ENCODE measurements around the gene SPARCL1. TPM values are rescaled to one million over a fixed set of nuclear protein-coding genes. Genes with fewer than 3 reads are reported as not detected.

SPARCL1 gene
- total and polyA plus RNA-seq, 2 experiments from 2014 or later: not detected

DNA sequence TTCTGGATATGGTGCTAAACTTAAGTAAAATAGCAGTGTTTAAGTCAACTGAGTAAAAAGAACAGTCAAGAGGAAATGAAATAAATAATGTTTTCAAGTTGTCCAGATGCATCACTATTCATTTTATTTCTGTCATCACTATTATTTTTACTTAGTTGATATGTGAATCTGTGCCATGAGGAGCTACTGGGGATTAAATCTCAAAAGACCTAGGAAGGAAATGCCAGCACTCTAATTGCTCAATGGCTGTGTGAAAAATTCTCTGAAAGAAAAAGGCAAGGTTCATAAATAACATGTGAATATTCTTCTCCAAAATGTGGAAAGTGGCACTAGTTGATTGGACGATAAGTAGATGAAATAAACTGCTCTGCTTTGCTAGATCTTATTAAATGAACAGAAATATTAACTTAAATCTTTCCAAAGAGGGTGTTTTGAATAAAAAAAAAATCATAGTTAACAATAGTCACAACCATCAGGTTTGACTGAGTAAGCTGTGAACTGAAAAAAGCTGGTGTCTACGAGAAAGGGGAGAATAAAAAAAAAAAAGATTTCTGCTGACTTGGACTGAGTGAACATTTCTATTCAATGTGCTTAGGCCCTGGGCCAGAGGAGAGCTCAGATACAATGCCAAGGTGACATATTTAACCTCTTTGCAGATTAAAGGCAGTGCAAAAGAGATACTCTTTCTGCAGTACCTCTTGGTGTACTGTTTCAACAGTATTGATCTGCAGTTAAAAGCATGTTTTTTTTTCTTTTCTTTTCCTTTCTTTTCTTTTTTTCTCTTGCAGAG is 1.6 kb downstream of the SPARCL1 start:
- no peak for DNase-seq
- no peaks in the 10 kb centered on the region for H3F3A ChIP-seq (ENCODE audit: insufficient read depth)
- TF ChIP-seq EZH2phosphoT487 (IDR thresholded peaks at IDR 0.05; ENCODE audit: insufficient read depth, low read depth): no peak
- H3K36me3 ChIP-seq (ENCODE audit: low read depth): no peaks in the 10 kb centered on the region
- no peak overlapping the region for H3K4me2 ChIP-seq (ENCODE audit: unreplicated experiment)
- no peak overlapping the region for H3K4me3 ChIP-seq
- no peak overlapping the region for H3K27ac ChIP-seq
- no peak overlapping the region for H3K9ac ChIP-seq
- no peak overlapping the region for H2AFZ ChIP-seq
- in situ Hi-C loops (cut with MboI): no loop called here
- 43 to 58% methylated on average over 2 of the region's 2 CpGs for WGBS, 2 experiments (ENCODE audit: low coverage in 1 of 2, low lambda C conversion rate in 2 of 2, missing lambda C conversion rate in 2 of 2)
- no peaks in the 10 kb centered on the region for H3K27me3 ChIP-seq (replicated peaks; ENCODE audit: insufficient read depth)
- no peaks in the 10 kb centered on the region for H3K9me3 ChIP-seq (ENCODE audit: low read depth)
- no peaks in the 10 kb centered on the region for H3K9me2 ChIP-seq (ENCODE audit: insufficient read depth)
- no peaks in the 10 kb centered on the region for H4K20me1 ChIP-seq (ENCODE audit: insufficient read depth)
- H3K4me1 ChIP-seq (ENCODE audit: insufficient read depth): 0 out of 2 replicates have a peak, but pooled peaks cover 7% of the 10 kb centered on the region
- H3K79me2 ChIP-seq (ENCODE audit: insufficient read depth): no peaks in the 10 kb centered on the region

DNA sequence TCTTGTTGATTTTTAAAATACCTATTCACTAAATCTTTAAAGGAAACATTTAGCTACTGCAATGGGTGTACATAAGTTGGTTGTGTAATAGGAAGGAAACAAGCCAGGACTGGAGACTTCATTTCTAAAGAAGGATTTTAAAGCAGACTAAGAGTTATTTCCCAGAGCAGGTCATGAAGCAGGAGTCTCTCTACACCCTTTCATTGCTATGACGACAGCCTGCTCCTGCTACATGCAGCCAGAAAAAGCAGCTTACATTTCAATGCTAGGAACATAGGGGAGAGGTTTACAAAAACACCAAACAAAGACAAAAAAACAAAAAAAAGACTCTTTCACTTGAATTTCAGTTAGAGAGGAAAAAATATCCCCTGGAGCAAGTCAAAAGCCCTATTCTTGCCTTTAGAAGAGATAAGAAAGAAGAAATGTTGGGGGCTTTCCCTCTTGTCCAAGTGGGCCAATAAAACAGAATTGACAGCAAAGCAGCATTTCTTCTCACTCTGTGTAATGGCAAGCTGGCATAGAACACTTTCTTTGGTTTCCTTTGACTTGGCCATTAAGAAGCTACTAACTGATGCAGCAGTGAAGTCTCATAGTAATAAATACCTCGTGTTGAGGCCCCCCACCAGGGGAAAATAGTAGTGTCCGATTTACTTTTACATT is 3.4 kb downstream of the SPARCL1 start:
- in situ Hi-C loops (cut with MboI): no loop called here
- no peaks in the 10 kb centered on the region for H3K36me3 ChIP-seq (ENCODE audit: low read depth)
- no peak overlapping the region for H2AFZ ChIP-seq
- H3K9me2 ChIP-seq (ENCODE audit: insufficient read depth): no peaks in the 10 kb centered on the region
- WGBS, 2 experiments (ENCODE audit: low coverage in 1 of 2, low lambda C conversion rate in 2 of 2, missing lambda C conversion rate in 2 of 2): 72 to 77% methylated on average over 3 of the region's 3 CpGs
- TF ChIP-seq EZH2phosphoT487 (IDR thresholded peaks at IDR 0.05; ENCODE audit: insufficient read depth, low read depth) (no peak), EZH2 (IDR thresholded peaks at IDR 0.05; ENCODE audit: insufficient read depth, poor library complexity, severe bottlenecking) (no peak)
- H4K20me1 ChIP-seq (ENCODE audit: insufficient read depth): no peaks in the 10 kb centered on the region
- no peak overlapping the region for H3K4me2 ChIP-seq (ENCODE audit: unreplicated experiment)
- H3K9ac ChIP-seq: no peak overlapping the region
- no peaks in the 10 kb centered on the region for H3K9me3 ChIP-seq (ENCODE audit: low read depth)
- H3F3A ChIP-seq (ENCODE audit: insufficient read depth): peaks cover 7% of the 10 kb centered on the region; the same call in 1 of the 2 replicates
- no peak for DNase-seq
- no peak overlapping the region for H3K4me3 ChIP-seq
- no peak overlapping the region for H3K27ac ChIP-seq
- H3K79me2 ChIP-seq (ENCODE audit: insufficient read depth): no peaks in the 10 kb centered on the region
- no peaks in the 10 kb centered on the region for H3K27me3 ChIP-seq (replicated peaks; ENCODE audit: insufficient read depth)
- H3K4me1 ChIP-seq (ENCODE audit: insufficient read depth): peaks cover 11% of the 10 kb centered on the region

GRCh38 chr4:87524456-87524855 is 4.7 kb downstream of the SPARCL1 start:
- 71 to 81% methylated on average over 2 of the region's 2 CpGs for WGBS, 2 experiments (ENCODE audit: low coverage in 1 of 2, low lambda C conversion rate in 2 of 2, missing lambda C conversion rate in 2 of 2)
- no peaks in the 10 kb centered on the region for H4K20me1 ChIP-seq (ENCODE audit: insufficient read depth)
- in situ Hi-C loops (cut with MboI): no loop called here
- no peaks in the 10 kb centered on the region for H3K27me3 ChIP-seq (replicated peaks; ENCODE audit: insufficient read depth)
- peaks cover 7% of the 10 kb centered on the region; the same call in 1 of the 2 replicates for H3F3A ChIP-seq (ENCODE audit: insufficient read depth)
- H3K9me2 ChIP-seq (ENCODE audit: insufficient read depth): no peaks in the 10 kb centered on the region
- no peaks in the 10 kb centered on the region for H3K9me3 ChIP-seq (ENCODE audit: low read depth)
- H3K4me1 ChIP-seq (ENCODE audit: insufficient read depth): peaks cover 10% of the 10 kb centered on the region
- no peak for DNase-seq
- H3K4me3 ChIP-seq: no peak overlapping the region
- H3K79me2 ChIP-seq (ENCODE audit: insufficient read depth): no peaks in the 10 kb centered on the region
- H3K9ac ChIP-seq: no peak overlapping the region
- no peaks in the 10 kb centered on the region for H3K36me3 ChIP-seq (ENCODE audit: low read depth)
- H2AFZ ChIP-seq: no peak overlapping the region
- H3K27ac ChIP-seq: no peak overlapping the region
- no peak for TF ChIP-seq EZH2 (IDR thresholded peaks at IDR 0.05; ENCODE audit: insufficient read depth, poor library complexity, severe bottlenecking)
- TF ChIP-seq EZH2phosphoT487 (IDR thresholded peaks at IDR 0.05; ENCODE audit: insufficient read depth, low read depth): no peak
- no peak overlapping the region for H3K4me2 ChIP-seq (ENCODE audit: unreplicated experiment)

DNA sequence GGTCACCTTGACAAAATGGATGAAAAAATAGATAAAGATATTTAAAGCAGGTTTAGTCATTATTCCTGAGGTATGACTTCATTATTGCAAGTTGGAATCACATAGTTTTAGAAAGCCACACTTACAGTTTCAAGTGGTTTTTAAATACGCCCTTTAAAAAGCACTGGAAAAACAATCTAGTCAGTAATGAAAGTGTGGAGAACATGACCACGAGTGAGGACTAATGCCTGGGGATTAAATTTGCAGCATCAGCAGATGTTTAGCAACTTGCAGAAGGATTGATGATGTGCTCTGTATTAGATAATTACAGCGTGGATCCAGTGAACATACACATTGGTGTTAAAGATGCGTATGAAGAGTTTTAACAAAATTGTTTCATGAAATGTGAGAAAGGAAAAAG is 5.9 kb downstream of the SPARCL1 start:
- H3K27ac ChIP-seq: no peak overlapping the region
- H3K4me2 ChIP-seq (ENCODE audit: unreplicated experiment): no peak overlapping the region
- H3K4me3 ChIP-seq: no peak overlapping the region
- H3K9ac ChIP-seq: no peak overlapping the region
- H3K27me3 ChIP-seq (replicated peaks; ENCODE audit: insufficient read depth): no peaks in the 10 kb centered on the region
- no peaks in the 10 kb centered on the region for H3K9me3 ChIP-seq (ENCODE audit: low read depth)
- no peak for DNase-seq
- in situ Hi-C loops (cut with MboI): no loop called here
- WGBS, 2 experiments (ENCODE audit: low coverage in 1 of 2, low lambda C conversion rate in 2 of 2, missing lambda C conversion rate in 2 of 2): 85 to 88% methylated on average over 4 of the region's 4 CpGs
- H3K79me2 ChIP-seq (ENCODE audit: insufficient read depth): no peaks in the 10 kb centered on the region
- no peaks in the 10 kb centered on the region for H3K36me3 ChIP-seq (ENCODE audit: low read depth)
- no peak overlapping the region for H2AFZ ChIP-seq
- TF ChIP-seq EZH2phosphoT487 (IDR thresholded peaks at IDR 0.05; ENCODE audit: insufficient read depth, low read depth) (no peak), EZH2 (IDR thresholded peaks at IDR 0.05; ENCODE audit: insufficient read depth, poor library complexity, severe bottlenecking) (no peak)
- H3K9me2 ChIP-seq (ENCODE audit: insufficient read depth): no peaks in the 10 kb centered on the region
- peaks cover 10% of the 10 kb centered on the region for H3K4me1 ChIP-seq (ENCODE audit: insufficient read depth)
- peaks cover 7% of the 10 kb centered on the region; the same call in 1 of the 2 replicates for H3F3A ChIP-seq (ENCODE audit: insufficient read depth)
- no peaks in the 10 kb centered on the region for H4K20me1 ChIP-seq (ENCODE audit: insufficient read depth)
